Neural progenitor cell (in vitro differentiated cells): ENCODE data around the gene LINGO3. TPM values are rescaled to one million over a fixed set of nuclear protein-coding genes. Genes with fewer than 3 reads are reported as not detected.

Source experiments
- DNase-seq: peaks from one replicate; pipeline ENCODE4 v3.0.0-alpha.2; 2016; ENCODE audit warnings: low spot score
- H2AFZ ChIP-seq: fragments of 200-600 bp; sonication (generic); replicated peaks from 2 replicates; pipeline ENCODE4 v1.6.1; 2016; ENCODE audit warnings: antibody characterized with exemption
- H3F3A ChIP-seq: fragments of 200-600 bp; sonication (generic); 2 replicates; pipeline ENCODE4 v1.6.1; 2016; ENCODE audit warnings: antibody characterized with exemption, low read depth
- H3K27ac ChIP-seq: fragments of 200-600 bp; sonication (generic); 2 replicates; pipeline ENCODE4 v1.5.1; 2016; ENCODE audit warnings: mild to moderate bottlenecking
- H3K27me3 ChIP-seq: fragments of 200-600 bp; sonication (generic); 2 replicates; pipeline ENCODE4 v1.6.1; 2016; ENCODE audit warnings: mild to moderate bottlenecking, moderate library complexity
- H3K36me3 ChIP-seq: fragments of 200-600 bp; sonication (generic); 2 replicates; pipeline ENCODE4 v1.5.1; 2016
- H3K4me1 ChIP-seq: fragments of 200-600 bp; sonication (generic); 2 replicates; pipeline ENCODE4 v1.6.1; 2016; ENCODE audit warnings: mixed run types
- H3K4me2 ChIP-seq: fragments of 200-600 bp; sonication (generic); 2 replicates; pipeline ENCODE4 v1.6.1; 2016
- H3K4me3 ChIP-seq: fragments of 200-600 bp; sonication (generic); 2 replicates; pipeline ENCODE4 v1.5.1; 2016
- H3K79me2 ChIP-seq: fragments of 200-600 bp; sonication (generic); 2 replicates; pipeline ENCODE4 v1.6.1; 2016; ENCODE audit warnings: low read depth
- H3K9ac ChIP-seq: fragments of 200-600 bp; sonication (generic); 2 replicates; pipeline ENCODE4 v1.6.1; 2016
- H3K9me3 ChIP-seq: fragments of 200-600 bp; sonication (generic); 2 replicates; pipeline ENCODE4 v1.5.1; 2016; ENCODE audit warnings: low read depth
- H4K20me1 ChIP-seq: fragments of 200-600 bp; sonication (generic); 2 replicates; pipeline ENCODE4 v1.6.1; 2016; ENCODE audit warnings: low read depth
- H3K27ac Mint-ChIP-seq: 3 replicates; pipeline ENCODE4 v1.8.0; 2021; ENCODE audit warnings: mixed read lengths
- H3K27me3 Mint-ChIP-seq: 2 replicates; pipeline ENCODE4 v1.8.0; 2022; ENCODE audit warnings: low read depth, mild to moderate bottlenecking, inconsistent platforms, moderate library complexity, mixed read lengths; ENCODE audit not compliant: insufficient read depth
- H3K36me3 Mint-ChIP-seq: 3 replicates; pipeline ENCODE4 v1.8.0; 2021; ENCODE audit warnings: mixed read lengths
- H3K4me1 Mint-ChIP-seq: 3 replicates; pipeline ENCODE4 v1.8.0; 2021; ENCODE audit warnings: mixed read lengths
- H3K4me3 Mint-ChIP-seq: 3 replicates; pipeline ENCODE4 v1.8.0; 2021; ENCODE audit warnings: mild to moderate bottlenecking, moderate library complexity, mixed read lengths
- H3K9me3 Mint-ChIP-seq: 3 replicates; pipeline ENCODE4 v1.8.0; 2020; ENCODE audit warnings: mixed read lengths
- CTCF ChIP-seq: fragments of 200-600 bp; sonication (generic); IDR thresholded peaks from 2 replicates; pipeline ENCODE4 v1.5.1; 2017; ENCODE audit warnings: antibody characterized with exemption, mild to moderate bottlenecking
- EZH2 ChIP-seq: fragments of 200-600 bp; sonication (generic); IDR thresholded peaks from 2 replicates; pipeline ENCODE4 v1.6.1; 2017; ENCODE audit warnings: antibody characterized with exemption, mild to moderate bottlenecking, moderate library complexity
- EZH2phosphoT487 ChIP-seq: fragments of 200-600 bp; sonication (generic); IDR thresholded peaks from 2 replicates; pipeline ENCODE4 v1.6.1; 2017; ENCODE audit warnings: antibody characterized with exemption
- total RNA-seq: library from RNA; depleted of rRNA; stranded (reverse); fragments of >200 nt; gene quantifications from 2 replicates; pipeline ENCODE4 v1.2.3, GENCODE V29; 2015; ENCODE audit warnings: low replicate concordance

The LINGO3 gene
- total RNA-seq, 1 donor from 2014 or later, result not detected

- H3K4me3 Mint-ChIP-seq, result peak overlapping the region; percentile 94
- no peaks in the 10 kb centered on the region for H3K9me3 Mint-ChIP-seq
- Histone ChIP-seq H3F3A (peaks cover 28% of the 10 kb centered on the region), H3K9ac (no peak overlapping the region), H3K79me2 (peaks cover 41% of the 10 kb centered on the region), H3K27me3 (no peaks in the 10 kb centered on the region), H3K36me3 (no peaks in the 10 kb centered on the region), H3K27ac (peak overlapping the region; percentile 13), H3K4me3 (no peak overlapping the region), H2AFZ (no peak overlapping the region), H4K20me1 (peaks cover 32% of the 10 kb centered on the region), H3K4me2 (no peak overlapping the region), H3K9me3 (no peaks in the 10 kb centered on the region), H3K4me1 (peaks cover 10% of the 10 kb centered on the region)
- H3K36me3 Mint-ChIP-seq, result peaks cover 3% of the 10 kb centered on the region
- TF ChIP-seq EZH2phosphoT487 (no peak), EZH2 (no peak), CTCF (no peak)
- peaks cover 10% of the 10 kb centered on the region for H3K27me3 Mint-ChIP-seq
- H3K27ac Mint-ChIP-seq, result peak overlapping the region; percentile 64
- H3K4me1 Mint-ChIP-seq, result peaks cover 40% of the 10 kb centered on the region
- DNase-seq, result no peak
Measured at GRCh38 chr19:2325281-2326046, 17.5 kb upstream of the LINGO3 start.

- peaks cover 23% of the 10 kb centered on the region for H4K20me1 ChIP-seq
- H3K27me3 Mint-ChIP-seq, result peaks cover 9% of the 10 kb centered on the region
- H3K27ac ChIP-seq, result no peak overlapping the region
- H3K36me3 Mint-ChIP-seq, result peaks cover 3% of the 10 kb centered on the region
- TF ChIP-seq EZH2, result no peak
- TF ChIP-seq CTCF, result no peak
- no peak for TF ChIP-seq EZH2phosphoT487
- no peak for DNase-seq
- no peak overlapping the region for H3K9ac ChIP-seq
- H3F3A ChIP-seq, result peaks cover 18% of the 10 kb centered on the region
- no peak overlapping the region for H3K4me3 ChIP-seq
- no peak overlapping the region for H3K27ac Mint-ChIP-seq
- H3K4me1 ChIP-seq, result no peaks in the 10 kb centered on the region
- no peaks in the 10 kb centered on the region for H3K9me3 ChIP-seq
- no peaks in the 10 kb centered on the region for H3K27me3 ChIP-seq
- H3K79me2 ChIP-seq, result peaks cover 30% of the 10 kb centered on the region
- no peaks in the 10 kb centered on the region for H3K36me3 ChIP-seq
- no peak overlapping the region for H2AFZ ChIP-seq
- H3K4me3 Mint-ChIP-seq, result peak overlapping the region; percentile 67
- H3K9me3 Mint-ChIP-seq, result no peaks in the 10 kb centered on the region
- H3K4me2 ChIP-seq, result no peak overlapping the region
- peaks cover 31% of the 10 kb centered on the region for H3K4me1 Mint-ChIP-seq
Measured at GRCh38 chr19:2324220-2324948, 16.4 kb upstream of the LINGO3 start.

DNA sequence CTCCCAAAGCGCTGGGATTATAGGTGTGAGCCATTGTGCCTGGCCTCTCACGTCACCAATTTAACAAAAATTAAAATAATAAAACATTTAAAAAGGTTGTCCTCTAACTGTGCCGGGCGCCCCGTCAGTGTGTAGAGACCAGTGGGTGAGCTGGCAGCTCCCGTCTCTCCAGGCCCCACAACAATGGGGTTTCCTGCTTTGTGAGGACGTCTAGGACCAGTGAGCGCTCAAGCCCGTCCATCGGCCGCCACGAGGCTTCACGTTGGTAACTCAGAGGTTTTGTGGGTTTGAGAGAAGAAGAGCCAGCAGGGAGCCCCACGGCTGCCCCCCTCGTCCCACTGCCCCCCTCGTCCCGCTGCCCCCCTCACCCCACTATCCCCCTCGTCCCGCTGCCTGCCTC is 15.8 kb upstream of the LINGO3 start:
- peaks cover 24% of the 10 kb centered on the region for H3K79me2 ChIP-seq
- H3K4me3 Mint-ChIP-seq, result no peak overlapping the region
- H3K9ac ChIP-seq, result no peak overlapping the region
- H2AFZ ChIP-seq, result no peak overlapping the region
- no peak for TF ChIP-seq EZH2phosphoT487
- peaks cover 7% of the 10 kb centered on the region for H3K27me3 Mint-ChIP-seq
- no peak for DNase-seq
- no peaks in the 10 kb centered on the region for H3K27me3 ChIP-seq
- no peak overlapping the region for H3K27ac Mint-ChIP-seq
- H3K4me1 ChIP-seq, result no peaks in the 10 kb centered on the region
- H3K9me3 ChIP-seq, result no peaks in the 10 kb centered on the region
- no peaks in the 10 kb centered on the region for H3K9me3 Mint-ChIP-seq
- H4K20me1 ChIP-seq, result peaks cover 17% of the 10 kb centered on the region
- no peak overlapping the region for H3K27ac ChIP-seq
- H3K36me3 ChIP-seq, result no peaks in the 10 kb centered on the region
- peaks cover 3% of the 10 kb centered on the region for H3K36me3 Mint-ChIP-seq
- peaks cover 28% of the 10 kb centered on the region for H3K4me1 Mint-ChIP-seq
- peaks cover 15% of the 10 kb centered on the region for H3F3A ChIP-seq
- no peak overlapping the region for H3K4me2 ChIP-seq
- H3K4me3 ChIP-seq, result no peak overlapping the region
